PC-3 (cell line): ENCODE results near the gene HK1. TPM values are rescaled to one million over a fixed set of nuclear protein-coding genes. Genes with fewer than 3 reads are reported as not detected.
A peak's percentile ranks its signal among the peaks of the same experiment; 100 is the strongest.
"Not testable (repeated sequence)": the region's sequence is repeated elsewhere in the genome, so short reads cannot be mapped to it uniquely, and the experiment has no call there.

Experiments used
- ATAC-seq: fragments of 200-7000 bp; cut with Tn5 transposase; 2 replicates; pipeline ENCODE4 v1.9.1; 2020; ENCODE audit warnings: mild to moderate bottlenecking, moderate library complexity
- BruUV-seq: library from RNA; stranded (reverse); fragments of 400-500 nt; replicated peaks from 2 replicates; lab custom pipeline; 2021; lab: Mats Ljungman, UMichigan
- CTCF ChIA-PET: fragments of 300-600 bp; sonication (Branson Sonifier 250); formaldehyde crosslinking; loops from one replicate; lab custom pipeline; 2022; ENCODE audit warnings: antibody characterized with exemption; lab: Charles Lee
- POLR2A ChIA-PET: fragments of 300-600 bp; sonication (Branson Sonifier 250); formaldehyde crosslinking; loops from one replicate; lab custom pipeline; 2022; ENCODE audit warnings: antibody characterized with exemption; ENCODE audit not compliant: unreplicated experiment; lab: Charles Lee
- DNase-seq: peaks from one replicate; pipeline ENCODE4 v3.0.0-alpha.2; 2015
- H2AFZ ChIP-seq: fragments of 300-600 bp; sonication (generic); 2 replicates; pipeline ENCODE4 v1.6.0; 2016; ENCODE audit warnings: antibody characterized with exemption, low read length
- H3F3A ChIP-seq: fragments of 300-600 bp; sonication (generic); one replicate; pipeline ENCODE4 v1.6.0; 2017; ENCODE audit warnings: antibody characterized with exemption, low read length, control low read depth, mild to moderate bottlenecking; ENCODE audit not compliant: unreplicated experiment
- H3K27ac ChIP-seq: fragments of 300-600 bp; sonication (generic); 2 replicates; pipeline ENCODE4 v1.5.1; 2016; ENCODE audit warnings: mild to moderate bottlenecking, low read length
- H3K27me3 ChIP-seq: fragments of 300-600 bp; sonication (generic); 2 replicates; pipeline ENCODE4 v1.6.1; 2016; ENCODE audit warnings: low read length, mixed read lengths
- H3K36me3 ChIP-seq: fragments of 300-600 bp; sonication (generic); 2 replicates; pipeline ENCODE4 v1.6.1; 2016; ENCODE audit warnings: low read depth, mixed run types, low read length, mixed read lengths
- H3K4me1 ChIP-seq: fragments of 300-600 bp; sonication (generic); 2 replicates; pipeline ENCODE4 v1.5.1; 2016; ENCODE audit warnings: low read length; ENCODE audit not compliant: insufficient read depth
- H3K4me2 ChIP-seq: fragments of 300-600 bp; sonication (generic); 2 replicates; pipeline ENCODE4 v1.6.0; 2016; ENCODE audit warnings: low read length
- H3K4me3 ChIP-seq: fragments of 300-600 bp; sonication (generic); 2 replicates; pipeline ENCODE4 v1.5.1; 2016; ENCODE audit warnings: mild to moderate bottlenecking, low read length, mixed read lengths
- H3K79me2 ChIP-seq: fragments of 300-600 bp; sonication (generic); 2 replicates; pipeline ENCODE4 v1.6.1; 2017; ENCODE audit warnings: low read length, mixed read lengths
- H3K9ac ChIP-seq: fragments of 300-600 bp; sonication (generic); 2 replicates; pipeline ENCODE4 v1.6.0; 2016; ENCODE audit warnings: mild to moderate bottlenecking, low read length
- H3K9me2 ChIP-seq: fragments of 300-600 bp; sonication (generic); replicated peaks from 2 replicates; pipeline ENCODE4 v1.6.1; 2016; ENCODE audit warnings: mixed run types, low read length, mixed read lengths
- H3K9me3 ChIP-seq: fragments of 300-600 bp; sonication (generic); 2 replicates; pipeline ENCODE4 v1.6.1; 2016; ENCODE audit warnings: low read length, mixed read lengths
- H4K20me1 ChIP-seq: fragments of 300-600 bp; sonication (generic); 2 replicates; pipeline ENCODE4 v1.6.1; 2016; ENCODE audit warnings: low read length, mixed read lengths
- CTCF ChIP-seq: fragments of 300-600 bp; sonication (generic); conservative IDR thresholded peaks from 2 replicates; pipeline ENCODE4 v1.5.1; 2017; ENCODE audit warnings: antibody characterized with exemption, low read depth, mild to moderate bottlenecking, low read length
- EZH2 ChIP-seq: fragments of 300-600 bp; sonication (generic); IDR thresholded peaks from one replicate; pipeline ENCODE4 v1.6.1; 2017; ENCODE audit warnings: antibody characterized with exemption, mild to moderate bottlenecking, low read length; ENCODE audit not compliant: unreplicated experiment
- EZH2phosphoT487 ChIP-seq: fragments of 300-600 bp; sonication (generic); IDR thresholded peaks from 2 replicates; pipeline ENCODE4 v1.6.1; 2018; ENCODE audit warnings: mild to moderate bottlenecking, antibody characterized with exemption, low read length, borderline replicate concordance
- intact Hi-C: fragments of 100-400 bp; cut with micrococcal nuclease; formaldehyde crosslinking; loops from 2 replicates; pipeline ENCODE4 v1.9.0; 2023
- total RNA-seq: library from RNA; depleted of rRNA; stranded (reverse); fragments of >200 nt; gene quantifications from 2 replicates; pipeline ENCODE4 v1.2.3, GENCODE V29; 2014

HK1 gene
- total RNA-seq, 1 experiment from 2014 or later: 189 TPM

GRCh38 chr10:69446650-69447151 is 168.4 kb downstream of the HK1 start:
- Histone ChIP-seq H3K9me2 (no peaks in the 10 kb centered on the region), H3K9ac (peak overlapping the region; percentile 62), H3K9me3 (no peaks in the 10 kb centered on the region), H3K4me1 (peaks cover 65% of the 10 kb centered on the region), H3K27ac (peak overlapping the region; percentile 89), H2AFZ (0 out of 2 replicates have a peak overlapping the region, but pooled peaks have one; percentile 1), H3K36me3 (no peaks in the 10 kb centered on the region), H3K4me3 (peak overlapping the region; percentile 4; the same call in 1 of the 2 replicates), H3K4me2 (peak overlapping the region; percentile 69), H4K20me1 (no peaks in the 10 kb centered on the region), H3K79me2 (peaks cover 4% of the 10 kb centered on the region), H3F3A (peaks cover 31% of the 10 kb centered on the region), H3K27me3 (no peaks in the 10 kb centered on the region)
- CTCF ChIA-PET: interaction anchor here (0.5 to 1.8 kb wide), 13 partner anchors 8 to 959 kb away, joined by 3 to 11 read pairs (median 4); no protein-coding TSS in a partner anchor
- POLR2A ChIA-PET: interaction anchor here (0.5 to 1.4 kb wide), 10 partner anchors 8 to 723 kb away, joined by 3 to 22 read pairs (median 4); partner anchors contain the start of gene SAR1A
- TF ChIP-seq EZH2phosphoT487 (no peak), CTCF (no peak), EZH2 (no peak)
- intact Hi-C loops: loop anchor here (1.0 to 10.0 kb wide), 4 partner anchors 8 to 958 kb away; partner anchors contain the start of gene EIF4EBP2
- DNase-seq: peak; percentile 100
- TSS peak; percentile 82 for BruUV-seq
- ATAC-seq: peak; percentile 69

- peak; percentile 92 for TF ChIP-seq CTCF
- no peak for TF ChIP-seq EZH2phosphoT487
- Histone ChIP-seq H3K9ac (peak overlapping the region; percentile 28), H3K9me3 (no peaks in the 10 kb centered on the region), H3K79me2 (peaks cover 36% of the 10 kb centered on the region), H3K4me2 (peak overlapping the region; percentile 91), H3F3A (peaks cover 31% of the 10 kb centered on the region), H3K36me3 (no peaks in the 10 kb centered on the region), H4K20me1 (no peaks in the 10 kb centered on the region), H3K27me3 (no peaks in the 10 kb centered on the region), H3K9me2 (no peaks in the 10 kb centered on the region), H3K4me3 (peak overlapping the region; percentile 0; the same call in 1 of the 2 replicates), H2AFZ (0 out of 2 replicates have a peak overlapping the region, but pooled peaks have one; percentile 2), H3K4me1 (peaks cover 89% of the 10 kb centered on the region), H3K27ac (peak overlapping the region; percentile 89)
- CTCF ChIA-PET: interaction anchor here (0.5 to 1.5 kb wide), 8 partner anchors 10 to 218 kb away, joined by 3 to 13 read pairs (median 5); no protein-coding TSS in a partner anchor
- no TSS peak for BruUV-seq
- DNase-seq: peak; percentile 98
- POLR2A ChIA-PET: interaction anchor here (0.5 to 1.1 kb wide), 3 partner anchors 10 to 42 kb away, joined by 3 to 7 read pairs (median 3); no protein-coding TSS in a partner anchor
- intact Hi-C loops: loop anchor here (1.0 to 10.0 kb wide), 3 partner anchors 25 to 955 kb away; partner anchors contain the start of gene EIF4EBP2
- peak; percentile 39 for ATAC-seq
Observed at GRCh38 chr10:69449841-69450240, 171.5 kb downstream of the HK1 start.

GRCh38 chr10:69450395-69450794 is 172.1 kb downstream of the HK1 start:
- H3K4me3 ChIP-seq: peak overlapping the region; percentile 80; the same call in 1 of the 2 replicates

More at GRCh38 chr10:69450395-69450794, 172.1 kb downstream of the HK1 start:
- POLR2A ChIA-PET: interaction anchor here (0.6 to 1.2 kb wide), 3 partner anchors 11 to 65 kb away, joined by 3 to 7 read pairs (median 5); no protein-coding TSS in a partner anchor
- H3K27ac ChIP-seq: peak overlapping the region; percentile 89
- CTCF ChIA-PET: interaction anchor here (0.5 to 1.5 kb wide), 7 partner anchors 10 to 218 kb away, joined by 3 to 13 read pairs (median 4); no protein-coding TSS in a partner anchor
- H3K79me2 ChIP-seq: peaks cover 41% of the 10 kb centered on the region
- H3K36me3 ChIP-seq, H2AFZ ChIP-seq, H4K20me1 ChIP-seq, ATAC-seq, H3K27me3 ChIP-seq, H3K9me2 ChIP-seq, BruUV-seq, DNase-seq, H3K9me3 ChIP-seq: not testable (repeated sequence)
- peaks cover 30% of the 10 kb centered on the region for H3F3A ChIP-seq
- H3K4me2 ChIP-seq: peak overlapping the region; percentile 91
- intact Hi-C loops: loop anchor here (2.0 kb wide), 1 partner anchor 24 kb away; no protein-coding TSS in a partner anchor
- peaks cover 88% of the 10 kb centered on the region for H3K4me1 ChIP-seq
- H3K9ac ChIP-seq: peak overlapping the region; percentile 28
